IMR-90 (cell line): ENCODE measurements around the gene ZNF546. TPM values are rescaled to one million over a fixed set of nuclear protein-coding genes. Genes with fewer than 3 reads are reported as not detected.

ENCODE experiments used
- ATAC-seq: fragments of 200-7000 bp; cut with Tn5 transposase; 2 replicates; pipeline ENCODE4 v1.9.1; 2020; ENCODE audit warnings: low read depth, mild to moderate bottlenecking, moderate library complexity
- BruUV-seq: library from RNA; stranded (reverse); fragments of 400-500 nt; replicated peaks from 2 replicates; lab custom pipeline; 2021; lab: Mats Ljungman, UMichigan
- CTCF ChIA-PET: fragments of 300-600 bp; formaldehyde crosslinking; extraction: SDS; loops from one replicate; lab custom pipeline; 2021; ENCODE audit warnings: antibody characterized with exemption; lab: Yijun Ruan, JAX
- POLR2A ChIA-PET: fragments of 300-600 bp; sonication (Branson Sonifier 250); formaldehyde crosslinking; loops from one replicate; lab custom pipeline; 2022; ENCODE audit warnings: antibody characterized with exemption; ENCODE audit not compliant: unreplicated experiment; lab: Charles Lee
- DNase-seq: peaks from one replicate; pipeline ENCODE4 v3.0.0; 2013
- H2AFZ ChIP-seq: replicated peaks from 2 replicates; pipeline ENCODE3; 2013; ENCODE audit warnings: low read length, mild to moderate bottlenecking; ENCODE audit not compliant: poor library complexity
- H2AK5ac ChIP-seq: 2 replicates; pipeline ENCODE4 v1.6.1; 2013; ENCODE audit warnings: low read depth, low read length, inconsistent platforms
- H2AK9ac ChIP-seq: replicated peaks from 2 replicates; pipeline ENCODE3; 2013; ENCODE audit warnings: mild to moderate bottlenecking, low read depth, low read length, moderate library complexity; ENCODE audit not compliant: poor library complexity
- H2BK120ac ChIP-seq: 2 replicates; pipeline ENCODE4 v1.6.1; 2013; ENCODE audit warnings: low read depth, low read length, inconsistent platforms
- H2BK15ac ChIP-seq: 3 replicates; pipeline ENCODE4 v1.6.1; 2013; ENCODE audit warnings: low read depth, low read length, inconsistent platforms
- H2BK20ac ChIP-seq: 2 replicates; pipeline ENCODE4 v1.6.1; 2013; ENCODE audit warnings: low read depth, mild to moderate bottlenecking, inconsistent platforms, low read length, moderate library complexity
- H2BK5ac ChIP-seq: 2 replicates; pipeline ENCODE4 v1.6.1; 2013; ENCODE audit warnings: mild to moderate bottlenecking, low read depth, low read length, inconsistent platforms; ENCODE audit not compliant: poor library complexity, severe bottlenecking
- H3K14ac ChIP-seq: replicated peaks from 2 replicates; pipeline ENCODE4 v1.6.1; 2013; ENCODE audit warnings: low read depth, low read length, inconsistent platforms
- H3K18ac ChIP-seq: 2 replicates; pipeline ENCODE4 v1.6.1; 2013; ENCODE audit warnings: low read depth, low read length, control low read depth
- H3K23ac ChIP-seq: 2 replicates; pipeline ENCODE4 v1.6.1; 2013; ENCODE audit warnings: low read depth, low read length, inconsistent platforms
- H3K27ac ChIP-seq: 2 replicates; pipeline ENCODE4 v1.5.1; 2013; ENCODE audit warnings: mild to moderate bottlenecking, control low read depth, low read length; ENCODE audit not compliant: insufficient read depth
- H3K27me3 ChIP-seq: 2 replicates; pipeline ENCODE4 v1.6.1; 2013; ENCODE audit warnings: low read length; ENCODE audit not compliant: control insufficient read depth, insufficient read depth
- H3K36me3 ChIP-seq: 2 replicates; pipeline ENCODE4 v1.6.1; 2013; ENCODE audit warnings: low read length, mixed read lengths; ENCODE audit not compliant: control insufficient read depth, insufficient read depth
- H3K4ac ChIP-seq: 2 replicates; pipeline ENCODE4 v1.6.1; 2013; ENCODE audit warnings: low read depth, low read length, inconsistent platforms
- H3K4me1 ChIP-seq: 2 replicates; pipeline ENCODE4 v1.6.1; 2013; ENCODE audit warnings: low read length, mixed read lengths; ENCODE audit not compliant: control insufficient read depth, insufficient read depth
- H3K4me2 ChIP-seq: 2 replicates; pipeline ENCODE4 v1.6.1; 2013; ENCODE audit warnings: low read depth, mild to moderate bottlenecking, control low read depth, low read length, moderate library complexity
- H3K4me3 ChIP-seq: 2 replicates; pipeline ENCODE4 v1.5.1; 2013; ENCODE audit warnings: low read depth, mild to moderate bottlenecking, control low read depth, low read length, moderate library complexity; ENCODE audit not compliant: insufficient read depth
- H3K56ac ChIP-seq: 2 replicates; pipeline ENCODE4 v1.6.1; 2013; ENCODE audit warnings: low read length, inconsistent platforms; ENCODE audit not compliant: insufficient read depth; ENCODE audit errors: extremely low read depth
- H3K79me1 ChIP-seq, 2 experiments: 2 replicates each; pipeline ENCODE4 v1.6.1; 2013; ENCODE audit warnings: low read length in 2 of 2, inconsistent platforms in 1 of 2, low read depth in 1 of 2
- H3K9ac ChIP-seq: 2 replicates; pipeline ENCODE4 v1.6.1; 2013; ENCODE audit warnings: low read depth, low read length, control low read depth
- H3K9me1 ChIP-seq: 2 replicates; pipeline ENCODE4 v1.6.1; 2013; ENCODE audit warnings: low read length, inconsistent platforms; ENCODE audit not compliant: insufficient read depth
- H3K9me3 ChIP-seq: 2 replicates; pipeline ENCODE4 v1.6.1; 2013; ENCODE audit warnings: low read length; ENCODE audit not compliant: control insufficient read depth, insufficient read depth
- H4K20me1 ChIP-seq: 2 replicates; pipeline ENCODE4 v1.6.1; 2013; ENCODE audit warnings: low read length, inconsistent platforms; ENCODE audit not compliant: insufficient read depth
- H4K5ac ChIP-seq: 2 replicates; pipeline ENCODE4 v1.6.1; 2013; ENCODE audit warnings: mild to moderate bottlenecking, low read depth, low read length, control low read depth
- H4K8ac ChIP-seq, 2 experiments: 2 replicates each; pipeline ENCODE4 v1.6.1; 2013; ENCODE audit warnings: low read depth in 2 of 2, low read length in 2 of 2, control low read depth in 1 of 2, inconsistent platforms in 1 of 2
- H4K91ac ChIP-seq: 2 replicates; pipeline ENCODE4 v1.6.1; 2013; ENCODE audit warnings: low read depth, low read length, inconsistent platforms; ENCODE audit not compliant: insufficient read depth
- BHLHE40 ChIP-seq: fragments of 150-350 bp; IDR thresholded peaks from 2 replicates; pipeline ENCODE4 v1.6.1; 2016; ENCODE audit warnings: mild to moderate bottlenecking, low read depth, low read length
- CEBPB ChIP-seq: IDR thresholded peaks from 2 replicates; pipeline ENCODE4 v1.6.1; 2012; ENCODE audit warnings: low read depth, low read length, improper control_type of control experiment
- CHD1 ChIP-seq: IDR thresholded peaks from 2 replicates; pipeline ENCODE4 v1.6.1; 2012; ENCODE audit warnings: low read depth, low read length, improper control_type of control experiment
- FOS ChIP-seq: fragments of 150-350 bp; IDR thresholded peaks from 2 replicates; pipeline ENCODE4 v1.6.1; 2016; ENCODE audit warnings: low read depth, low read length
- MAFK ChIP-seq: IDR thresholded peaks from 2 replicates; pipeline ENCODE4 v1.6.1; 2012; ENCODE audit warnings: low read depth, low read length, improper control_type of control experiment
- MAZ ChIP-seq: IDR thresholded peaks from 2 replicates; pipeline ENCODE4 v1.6.1; 2012; ENCODE audit warnings: low read depth, mild to moderate bottlenecking, low read length, improper control_type of control experiment, moderate library complexity, borderline replicate concordance
- MXI1 ChIP-seq: IDR thresholded peaks from 2 replicates; pipeline ENCODE4 v1.6.1; 2012; ENCODE audit warnings: low read depth, mild to moderate bottlenecking, low read length, moderate library complexity, borderline replicate concordance
- NFE2L2 ChIP-seq: fragments of 150-350 bp; IDR thresholded peaks from 2 replicates; pipeline ENCODE4 v1.6.1; 2016; ENCODE audit warnings: low read depth, mild to moderate bottlenecking, low read length
- POLR2A ChIP-seq: IDR thresholded peaks from 2 replicates; pipeline ENCODE4 v1.6.1; 2012; ENCODE audit warnings: mild to moderate bottlenecking, low read depth, low read length
- RAD21 ChIP-seq: IDR thresholded peaks from 2 replicates; pipeline ENCODE4 v1.6.1; 2012; ENCODE audit warnings: low read length, improper control_type of control experiment
- RCOR1 ChIP-seq: IDR thresholded peaks from 2 replicates; pipeline ENCODE4 v1.6.1; 2012; ENCODE audit warnings: mild to moderate bottlenecking, low read length, improper control_type of control experiment; ENCODE audit not compliant: insufficient replicate concordance
- RFX5 ChIP-seq: IDR thresholded peaks from 2 replicates; pipeline ENCODE4 v1.8.0; 2012; ENCODE audit warnings: low read depth, mild to moderate bottlenecking, low read length, moderate library complexity
- SMC3 ChIP-seq: fragments of 150-350 bp; IDR thresholded peaks from 2 replicates; pipeline ENCODE4 v1.6.1; 2016; ENCODE audit warnings: low read depth, mild to moderate bottlenecking, antibody characterized with exemption, low read length, moderate library complexity
- WGBS, 2 experiments: methylation state at CpG; one replicate each; pipeline versions ENCODE4 v1.1.5 to v1.1.7; 2013; ENCODE audit warnings: missing lambda C conversion rate in 2 of 2; ENCODE audit not compliant: insufficient read length in 1 of 2; ENCODE audit errors: extremely low coverage in 2 of 2; 5-methylcytosine and 5-hydroxymethylcytosine counted together
- dilution Hi-C: fragments of 300-500 bp; cut with HindIII; formaldehyde crosslinking; loops from one replicate; pipeline ENCODE4 v1.14.3; 2018; ENCODE audit warnings: low sequenced_read_pairs; ENCODE audit not compliant: unreplicated experiment
- in situ Hi-C: fragments of 300-500 bp; cut with MboI; formaldehyde crosslinking; loops from 3 replicates; pipeline ENCODE4 v1.14.3; 2019; ENCODE audit warnings: low sequenced_read_pairs, inconsistent platforms, mixed read lengths
- intact Hi-C: fragments of 100-400 bp; cut with micrococcal nuclease; formaldehyde crosslinking; loops from 2 replicates; pipeline ENCODE4 v1.10.0; 2022
- polyA plus RNA-seq, 3 experiments: library from polyadenylated mRNA; depleted of rRNA; stranded (reverse); fragments of >200 nt; gene quantifications; 2 replicates each; pipeline ENCODE4 v1.2.3, GENCODE V29; 2012; ENCODE audit warnings: low replicate concordance in 1 of 3
- total RNA-seq: library from RNA; depleted of rRNA; stranded (reverse); fragments of >200 nt; gene quantifications from 2 replicates; pipeline ENCODE4 v1.2.3, GENCODE V29; 2012
- TF ChIP-seq, protein P1 (sequence below): conservative IDR thresholded peaks from 2 replicates; pipeline ENCODE4 v1.5.1; 2012; ENCODE audit warnings: mild to moderate bottlenecking, low read depth, low read length, improper control_type of control experiment
- TF ChIP-seq, protein P2 (sequence below): fragments of 150-350 bp; IDR thresholded peaks from 2 replicates; pipeline ENCODE4 v1.6.1; 2016; ENCODE audit warnings: low read depth, mild to moderate bottlenecking, low read length, moderate library complexity, borderline replicate concordance
- TF ChIP-seq, protein P3 (sequence below): fragments of 150-350 bp; IDR thresholded peaks from 2 replicates; pipeline ENCODE4 v1.6.1; 2017; ENCODE audit warnings: mild to moderate bottlenecking, antibody characterized with exemption, low read length, low read depth

ZNF546 gene
- total and polyA plus RNA-seq, 2 of the 4 experiments (the other 2 are of a cell fraction) = 1.6 to 6.5 TPM

DNA sequence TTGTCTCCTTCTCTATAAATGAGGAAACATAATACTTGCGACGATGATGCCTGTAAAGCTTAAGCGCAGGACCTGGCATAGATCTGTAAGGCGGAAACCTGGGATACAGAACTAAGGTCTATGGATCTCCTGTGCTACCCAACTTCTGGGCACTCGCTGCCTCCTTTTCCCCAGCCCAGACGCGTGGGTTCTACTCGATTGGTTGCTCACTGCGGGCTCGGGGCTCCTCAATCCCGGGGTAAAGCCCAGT, 26.5 kb upstream of the ZNF546 start:
- ChIA-PET CTCF (interaction anchor here (0.6 to 1.9 kb wide), 9 partner anchors 12 to 1851 kb away, joined by 3 to 17 read pairs (median 4); partner anchors contain the start of genes FBL and ZNF546), POLR2A (no interaction called here)
- Histone ChIP-seq H3K36me3 (peaks cover 22% of the 10 kb centered on the region), H2BK15ac (no peak overlapping the region), H3K79me1 (peaks cover 14 to 40% of the 10 kb centered on the region in 2 experiments), H3K14ac (peak overlapping the region; percentile 88), H2BK20ac (no peak overlapping the region), H4K20me1 (peaks cover 4% of the 10 kb centered on the region; the same call in 1 of the 2 replicates), H4K5ac (peak overlapping the region; percentile 73), H3K4me2 (peak overlapping the region; percentile 95), H3K56ac (peak overlapping the region; percentile 83), H3K4me3 (peak overlapping the region; percentile 62), H4K8ac (peak overlapping the region; percentile 14 to 87), H3K4ac (peak overlapping the region; percentile 82), H3K9me3 (no peaks in the 10 kb centered on the region), H3K23ac (peak overlapping the region; percentile 70), H3K4me1 (peaks cover 2% of the 10 kb centered on the region; the same call in 1 of the 2 replicates), H2AFZ (peak overlapping the region; percentile 97), H3K9me1 (no peaks in the 10 kb centered on the region), H2AK9ac (peak overlapping the region; percentile 97), H4K91ac (peak overlapping the region; percentile 78), H3K27me3 (no peaks in the 10 kb centered on the region), H3K27ac (peak overlapping the region; percentile 66), H2BK5ac (peak overlapping the region; percentile 47), H2BK120ac (no peak overlapping the region; the same call in 1 of the 2 replicates), H2AK5ac (peak overlapping the region; percentile 22), H3K18ac (no peak overlapping the region; the same call in 1 of the 2 replicates), H3K9ac (peak overlapping the region; percentile 71)
- DNase-seq (no peak), ATAC-seq (no peak; the same call in 1 of the 2 replicates)
- WGBS, 2 experiments = 4% methylated on average over 7 of the region's 11 CpGs; no CpG with 5 or more reads in 1 of the 2 experiments
- dilution Hi-C loops = no loop called here
- in situ Hi-C loops = no loop called here
- TF ChIP-seq POLR2A = no peak
- TF ChIP-seq CEBPB = no peak
- TF ChIP-seq BHLHE40 = no peak
- TF ChIP-seq MXI1 = no peak
- no peak for TF ChIP-seq MAFK
- no peak for TF ChIP-seq SMC3
- no peak for TF ChIP-seq RCOR1
- TF ChIP-seq, protein P1, sequence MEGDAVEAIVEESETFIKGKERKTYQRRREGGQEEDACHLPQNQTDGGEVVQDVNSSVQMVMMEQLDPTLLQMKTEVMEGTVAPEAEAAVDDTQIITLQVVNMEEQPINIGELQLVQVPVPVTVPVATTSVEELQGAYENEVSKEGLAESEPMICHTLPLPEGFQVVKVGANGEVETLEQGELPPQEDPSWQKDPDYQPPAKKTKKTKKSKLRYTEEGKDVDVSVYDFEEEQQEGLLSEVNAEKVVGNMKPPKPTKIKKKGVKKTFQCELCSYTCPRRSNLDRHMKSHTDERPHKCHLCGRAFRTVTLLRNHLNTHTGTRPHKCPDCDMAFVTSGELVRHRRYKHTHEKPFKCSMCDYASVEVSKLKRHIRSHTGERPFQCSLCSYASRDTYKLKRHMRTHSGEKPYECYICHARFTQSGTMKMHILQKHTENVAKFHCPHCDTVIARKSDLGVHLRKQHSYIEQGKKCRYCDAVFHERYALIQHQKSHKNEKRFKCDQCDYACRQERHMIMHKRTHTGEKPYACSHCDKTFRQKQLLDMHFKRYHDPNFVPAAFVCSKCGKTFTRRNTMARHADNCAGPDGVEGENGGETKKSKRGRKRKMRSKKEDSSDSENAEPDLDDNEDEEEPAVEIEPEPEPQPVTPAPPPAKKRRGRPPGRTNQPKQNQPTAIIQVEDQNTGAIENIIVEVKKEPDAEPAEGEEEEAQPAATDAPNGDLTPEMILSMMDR = no peak
- no peak for TF ChIP-seq RFX5
- TF ChIP-seq FOS = no peak
- TF ChIP-seq MAZ = no peak
- TF ChIP-seq, protein P2, sequence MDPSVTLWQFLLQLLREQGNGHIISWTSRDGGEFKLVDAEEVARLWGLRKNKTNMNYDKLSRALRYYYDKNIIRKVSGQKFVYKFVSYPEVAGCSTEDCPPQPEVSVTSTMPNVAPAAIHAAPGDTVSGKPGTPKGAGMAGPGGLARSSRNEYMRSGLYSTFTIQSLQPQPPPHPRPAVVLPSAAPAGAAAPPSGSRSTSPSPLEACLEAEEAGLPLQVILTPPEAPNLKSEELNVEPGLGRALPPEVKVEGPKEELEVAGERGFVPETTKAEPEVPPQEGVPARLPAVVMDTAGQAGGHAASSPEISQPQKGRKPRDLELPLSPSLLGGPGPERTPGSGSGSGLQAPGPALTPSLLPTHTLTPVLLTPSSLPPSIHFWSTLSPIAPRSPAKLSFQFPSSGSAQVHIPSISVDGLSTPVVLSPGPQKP = no peak
- no peak for TF ChIP-seq NFE2L2
- TF ChIP-seq, protein P3, sequence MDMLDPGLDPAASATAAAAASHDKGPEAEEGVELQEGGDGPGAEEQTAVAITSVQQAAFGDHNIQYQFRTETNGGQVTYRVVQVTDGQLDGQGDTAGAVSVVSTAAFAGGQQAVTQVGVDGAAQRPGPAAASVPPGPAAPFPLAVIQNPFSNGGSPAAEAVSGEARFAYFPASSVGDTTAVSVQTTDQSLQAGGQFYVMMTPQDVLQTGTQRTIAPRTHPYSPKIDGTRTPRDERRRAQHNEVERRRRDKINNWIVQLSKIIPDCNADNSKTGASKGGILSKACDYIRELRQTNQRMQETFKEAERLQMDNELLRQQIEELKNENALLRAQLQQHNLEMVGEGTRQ = no peak
- no peak for TF ChIP-seq RAD21
- no peak for TF ChIP-seq CHD1
- intact Hi-C loops = loop anchor here (1.0 to 2.0 kb wide), 2 partner anchors 124 to 177 kb away; partner anchors contain the start of gene FBL
- BruUV-seq = no TSS peak
